Activated CD4-positive, CD25-positive, alpha-beta regulatory T cell treated with anti-CD3 and anti-CD28 coated beads, Interleukin-2, amount 50 U/mL, for 24 hours (primary cell): ENCODE data around the gene CAVIN2.

Source experiments
- ATAC-seq, 2 donors: fragments of 150-1000 bp; cut with Tn5 transposase; one replicate each; pipeline ENCODE4 v1.10.0; 2021; ENCODE audit warnings: mild to moderate bottlenecking in 1 of 2, moderate library complexity in 1 of 2

Gene CAVIN2

GRCh38 chr2:191864628-191865374 is 17.9 kb upstream of the CAVIN2 start:
- no peak for ATAC-seq

GRCh38 chr2:191863988-191864387 is 17.1 kb upstream of the CAVIN2 start:
- no peak for ATAC-seq

GRCh38 chr2:191862156-191862775 is 15.4 kb upstream of the CAVIN2 start:
- ATAC-seq = no peak

GRCh38 chr2:191860760-191861466 is 14.0 kb upstream of the CAVIN2 start:
- ATAC-seq = no peak

GRCh38 chr2:191859681-191860080 is 12.8 kb upstream of the CAVIN2 start:
- no peak for ATAC-seq

- no peak for ATAC-seq
Measured at GRCh38 chr2:191857886-191858285, 11.0 kb upstream of the CAVIN2 start.

- no peak for ATAC-seq
Measured at GRCh38 chr2:191857259-191857805, 10.4 kb upstream of the CAVIN2 start.

GRCh38 chr2:191856111-191856876 is 9.4 kb upstream of the CAVIN2 start:
- no peak for ATAC-seq

- no peak for ATAC-seq
Measured at GRCh38 chr2:191855382-191855781, 8.5 kb upstream of the CAVIN2 start.

GRCh38 chr2:191854382-191855372 is 7.8 kb upstream of the CAVIN2 start:
- ATAC-seq = no peak

GRCh38 chr2:191853843-191854242 is 7.0 kb upstream of the CAVIN2 start:
- ATAC-seq = no peak

- ATAC-seq = no peak
Measured at GRCh38 chr2:191851158-191851557, 4.3 kb upstream of the CAVIN2 start.

GRCh38 chr2:191848771-191849767 is 2.2 kb upstream of the CAVIN2 start:
- ATAC-seq = no peak

- ATAC-seq = no peak
Measured at GRCh38 chr2:191847764-191848163, 876 bp upstream of the CAVIN2 start.

GRCh38 chr2:191845876-191846514 is 893 bp downstream of the CAVIN2 start:
- no peak for ATAC-seq

- no peak for ATAC-seq
Measured at GRCh38 chr2:191845248-191845715, 1.6 kb downstream of the CAVIN2 start.

- ATAC-seq = no peak
Measured at GRCh38 chr2:191844706-191845105, 2.2 kb downstream of the CAVIN2 start.

- no peak for ATAC-seq
Measured at GRCh38 chr2:191840921-191841320, 6.0 kb downstream of the CAVIN2 start.
